ENCODE measurements around the gene MRNIP. TPM values are rescaled to one million over a fixed set of nuclear protein-coding genes. Genes with fewer than 3 reads are reported as not detected.

MRNIP gene
- total and polyA plus RNA-seq, 2 of the 4 experiments (the other 2 are of a cell fraction) = 6.6 to 24.7 TPM

DNA sequence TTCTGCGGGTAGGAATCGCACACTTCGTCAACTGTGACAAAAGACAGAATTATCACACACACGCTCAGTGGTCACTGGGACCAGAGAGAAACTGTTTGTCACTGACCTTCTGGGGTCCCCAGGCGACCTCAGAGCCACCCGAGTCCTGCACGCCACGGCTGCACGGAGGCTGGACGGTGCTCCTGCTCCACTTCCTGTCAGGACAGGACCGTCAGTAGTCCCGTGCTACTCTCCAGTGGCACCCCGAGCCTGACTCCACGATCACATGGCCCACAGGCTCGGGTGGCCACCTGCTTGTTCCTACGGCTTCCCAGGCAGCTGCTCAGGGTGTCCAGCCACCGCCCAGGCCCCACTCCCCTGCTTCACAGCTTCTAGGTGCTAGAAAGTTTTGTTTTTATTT, 17.9 kb downstream of the MRNIP start:
- Histone ChIP-seq H2AK5ac (ENCODE audit: low read depth, low read length) (no peak overlapping the region), H4K20me1 (ENCODE audit: insufficient read depth, low read length) (peaks cover 37% of the 10 kb centered on the region), H3K4me2 (ENCODE audit: low read depth, low read length) (no peak overlapping the region), H4K5ac (ENCODE audit: low read depth, low read length) (no peak overlapping the region), H4K8ac (ENCODE audit: low read depth in 2 of 2, low read length in 2 of 2) (no peak overlapping the region), H2AFZ (replicated peaks; ENCODE audit: low read length, poor library complexity) (no peak overlapping the region), H3K56ac (ENCODE audit: extremely low read depth, insufficient read depth, low read length) (no peak overlapping the region), H3K23ac (ENCODE audit: low read depth, low read length) (no peak overlapping the region), H2AK9ac (replicated peaks; ENCODE audit: low read depth, low read length, poor library complexity) (no peak overlapping the region), H3K4me1 (ENCODE audit: control insufficient read depth, insufficient read depth, low read length) (no peaks in the 10 kb centered on the region), H2BK120ac (ENCODE audit: low read depth, low read length) (no peak overlapping the region), H3K14ac (replicated peaks; ENCODE audit: low read depth, low read length) (no peak overlapping the region), H2BK5ac (ENCODE audit: low read depth, low read length, poor library complexity, severe bottlenecking) (no peak overlapping the region), H3K79me1 (ENCODE audit: low read depth in 1 of 2, low read length in 2 of 2) (peaks cover 0 to 9% of the 10 kb centered on the region in 2 experiments; a peak in 2 of 4 replicates), H3K4me3 (ENCODE audit: insufficient read depth, low read depth, low read length) (no peak overlapping the region), H2BK20ac (ENCODE audit: low read depth, low read length) (no peak overlapping the region), H3K36me3 (ENCODE audit: control insufficient read depth, insufficient read depth, low read length) (peaks cover 49% of the 10 kb centered on the region), H4K91ac (ENCODE audit: insufficient read depth, low read depth, low read length) (no peak overlapping the region), H3K18ac (ENCODE audit: low read depth, low read length) (no peak overlapping the region), H3K9ac (ENCODE audit: low read depth, low read length) (no peak overlapping the region), H3K27me3 (ENCODE audit: control insufficient read depth, insufficient read depth, low read length) (no peaks in the 10 kb centered on the region), H3K27ac (ENCODE audit: insufficient read depth, low read length) (no peak overlapping the region), H3K9me1 (ENCODE audit: insufficient read depth, low read length) (no peaks in the 10 kb centered on the region; the same call in 1 of the 2 replicates), H3K4ac (ENCODE audit: low read depth, low read length) (no peak overlapping the region), H2BK15ac (ENCODE audit: low read depth, low read length) (no peak overlapping the region), H3K9me3 (ENCODE audit: control insufficient read depth, insufficient read depth, low read length) (peaks cover 9% of the 10 kb centered on the region)
- WGBS, 2 experiments (ENCODE audit: extremely low coverage in 2 of 2, insufficient read length in 1 of 2) = 90% methylated on average over 12 of the region's 17 CpGs; no CpG with 5 or more reads in 1 of the 2 experiments
- DNase-seq (no peak), ATAC-seq (ENCODE audit: low read depth) (no peak)
- dilution Hi-C loops (cut with HindIII; ENCODE audit: low sequenced_read_pairs, unreplicated experiment) = no loop called here
- ChIA-PET POLR2A (ENCODE audit: unreplicated experiment) (no interaction called here), CTCF (no interaction called here)
- in situ Hi-C loops (cut with MboI; ENCODE audit: low sequenced_read_pairs) = no loop called here
- intact Hi-C loops (cut with micrococcal nuclease) = no loop called here
- BruUV-seq (replicated peaks) = no TSS peak
- TF ChIP-seq POLR2A (IDR thresholded peaks at IDR 0.05; ENCODE audit: low read depth, low read length) (no peak; the same call in 1 of the 2 replicates), BHLHE40 (IDR thresholded peaks at IDR 0.05; ENCODE audit: low read depth, low read length) (no peak), MAFK (IDR thresholded peaks at IDR 0.05; ENCODE audit: low read depth, low read length) (no peak), RFX5 (IDR thresholded peaks at IDR 0.05; ENCODE audit: low read depth, low read length) (no peak), MXI1 (IDR thresholded peaks at IDR 0.05; ENCODE audit: borderline replicate concordance, low read depth, low read length) (no peak), RCOR1 (IDR thresholded peaks at IDR 0.05; ENCODE audit: insufficient replicate concordance, low read length) (no peak), CEBPB (IDR thresholded peaks at IDR 0.05; ENCODE audit: low read depth, low read length) (no peak), SMC3 (IDR thresholded peaks at IDR 0.05; ENCODE audit: low read depth, low read length) (no peak)
- TF ChIP-seq, protein P1, sequence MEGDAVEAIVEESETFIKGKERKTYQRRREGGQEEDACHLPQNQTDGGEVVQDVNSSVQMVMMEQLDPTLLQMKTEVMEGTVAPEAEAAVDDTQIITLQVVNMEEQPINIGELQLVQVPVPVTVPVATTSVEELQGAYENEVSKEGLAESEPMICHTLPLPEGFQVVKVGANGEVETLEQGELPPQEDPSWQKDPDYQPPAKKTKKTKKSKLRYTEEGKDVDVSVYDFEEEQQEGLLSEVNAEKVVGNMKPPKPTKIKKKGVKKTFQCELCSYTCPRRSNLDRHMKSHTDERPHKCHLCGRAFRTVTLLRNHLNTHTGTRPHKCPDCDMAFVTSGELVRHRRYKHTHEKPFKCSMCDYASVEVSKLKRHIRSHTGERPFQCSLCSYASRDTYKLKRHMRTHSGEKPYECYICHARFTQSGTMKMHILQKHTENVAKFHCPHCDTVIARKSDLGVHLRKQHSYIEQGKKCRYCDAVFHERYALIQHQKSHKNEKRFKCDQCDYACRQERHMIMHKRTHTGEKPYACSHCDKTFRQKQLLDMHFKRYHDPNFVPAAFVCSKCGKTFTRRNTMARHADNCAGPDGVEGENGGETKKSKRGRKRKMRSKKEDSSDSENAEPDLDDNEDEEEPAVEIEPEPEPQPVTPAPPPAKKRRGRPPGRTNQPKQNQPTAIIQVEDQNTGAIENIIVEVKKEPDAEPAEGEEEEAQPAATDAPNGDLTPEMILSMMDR (conservative IDR thresholded peaks at IDR 0.05; ENCODE audit: low read depth, low read length) = no peak
- TF ChIP-seq, protein P2, sequence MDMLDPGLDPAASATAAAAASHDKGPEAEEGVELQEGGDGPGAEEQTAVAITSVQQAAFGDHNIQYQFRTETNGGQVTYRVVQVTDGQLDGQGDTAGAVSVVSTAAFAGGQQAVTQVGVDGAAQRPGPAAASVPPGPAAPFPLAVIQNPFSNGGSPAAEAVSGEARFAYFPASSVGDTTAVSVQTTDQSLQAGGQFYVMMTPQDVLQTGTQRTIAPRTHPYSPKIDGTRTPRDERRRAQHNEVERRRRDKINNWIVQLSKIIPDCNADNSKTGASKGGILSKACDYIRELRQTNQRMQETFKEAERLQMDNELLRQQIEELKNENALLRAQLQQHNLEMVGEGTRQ (IDR thresholded peaks at IDR 0.05; ENCODE audit: low read depth, low read length) = no peak

All from IMR-90 (cell line).